SK-N-SH treated with all-trans-retinoic acid at 6 μM for 48 hours (cell line): ENCODE data around the gene EML6.

Experiments used
- ATAC-seq: fragments of 200-7000 bp; cut with Tn5 transposase; 3 replicates; pipeline ENCODE4 v1.9.1; 2020; ENCODE audit warnings: mild to moderate bottlenecking, moderate library complexity
- ARNTL ChIP-seq: fragments of 450-650 bp; formaldehyde crosslinking; IDR thresholded peaks from 2 replicates; pipeline ENCODE4 v1.5.0; 2020; ENCODE audit warnings: low read depth, mild to moderate bottlenecking, moderate library complexity, borderline replicate concordance
- BACH2 ChIP-seq: fragments of 250-450 bp; sonication (Bioruptor Pico); IDR thresholded peaks from 2 replicates; pipeline ENCODE4 v1.9.0; 2021; ENCODE audit warnings: mild to moderate bottlenecking, borderline replicate concordance
- CREB5 ChIP-seq: fragments of 250-450 bp; sonication (Bioruptor Pico); IDR thresholded peaks from 2 replicates; pipeline ENCODE4 v1.5.1; 2020; ENCODE audit warnings: low read depth, mild to moderate bottlenecking, moderate library complexity
- CSDC2 ChIP-seq: fragments of 250-450 bp; sonication (Bioruptor Pico); IDR thresholded peaks from 2 replicates; pipeline ENCODE4 v1.5.0; 2020; ENCODE audit warnings: mild to moderate bottlenecking, moderate library complexity
- CSRNP3 ChIP-seq: fragments of 250-450 bp; sonication (Bioruptor Pico); IDR thresholded peaks from 2 replicates; pipeline ENCODE4 v1.5.1; 2021; ENCODE audit warnings: mild to moderate bottlenecking, moderate library complexity
- GLIS3 ChIP-seq: fragments of 250-450 bp; sonication (Bioruptor Pico); IDR thresholded peaks from 2 replicates; pipeline ENCODE4 v1.5.0; 2020; ENCODE audit warnings: mild to moderate bottlenecking, moderate library complexity
- ISL1 ChIP-seq: fragments of 250-450 bp; sonication (Bioruptor Pico); IDR thresholded peaks from 2 replicates; pipeline ENCODE4 v2.1.2; 2022; ENCODE audit warnings: mild to moderate bottlenecking, moderate library complexity
- OSR1 ChIP-seq: fragments of 250-450 bp; sonication (Bioruptor Pico); IDR thresholded peaks from 2 replicates; pipeline ENCODE4 v1.8.0; 2022; ENCODE audit warnings: moderate library complexity, mild to moderate bottlenecking, inconsistent platforms
- PATZ1 ChIP-seq: fragments of 250-450 bp; sonication (Bioruptor Pico); IDR thresholded peaks from 2 replicates; pipeline ENCODE4 v1.8.0; 2020; ENCODE audit warnings: mild to moderate bottlenecking, moderate library complexity, borderline replicate concordance
- POU6F1 ChIP-seq: fragments of 250-450 bp; sonication (Bioruptor Pico); IDR thresholded peaks from 2 replicates; pipeline ENCODE4 v1.8.0; 2021; ENCODE audit warnings: low read depth, mild to moderate bottlenecking, moderate library complexity, borderline replicate concordance
- PPARA ChIP-seq: fragments of 250-450 bp; sonication (Bioruptor Pico); IDR thresholded peaks from 2 replicates; pipeline ENCODE4 v1.5.0; 2020; ENCODE audit warnings: mild to moderate bottlenecking, borderline replicate concordance
- RARB ChIP-seq: fragments of 250-450 bp; sonication (Bioruptor Pico); IDR thresholded peaks from 2 replicates; pipeline ENCODE4 v1.8.0; 2021; ENCODE audit warnings: mild to moderate bottlenecking, moderate library complexity
- SNAI2 ChIP-seq: fragments of 250-450 bp; sonication (Bioruptor Pico); IDR thresholded peaks from 2 replicates; pipeline ENCODE4 v1.5.0; 2020; ENCODE audit warnings: mild to moderate bottlenecking, moderate library complexity
- TCF4 ChIP-seq: fragments of 250-450 bp; sonication (Bioruptor Pico); IDR thresholded peaks from 2 replicates; pipeline ENCODE4 v1.8.0; 2021; ENCODE audit warnings: mild to moderate bottlenecking, moderate library complexity, borderline replicate concordance
- TOX ChIP-seq: fragments of 250-450 bp; sonication (Bioruptor Pico); IDR thresholded peaks from 2 replicates; pipeline ENCODE4 v1.8.0; 2021; ENCODE audit warnings: mild to moderate bottlenecking, moderate library complexity, borderline replicate concordance
- TSHZ2 ChIP-seq: fragments of 250-450 bp; sonication (Bioruptor Pico); IDR thresholded peaks from 2 replicates; pipeline ENCODE4 v1.5.0; 2020; ENCODE audit warnings: mild to moderate bottlenecking, moderate library complexity
- ZC3H10 ChIP-seq: fragments of 250-450 bp; sonication (Bioruptor Pico); IDR thresholded peaks from 2 replicates; pipeline ENCODE4 v1.5.1; 2021; ENCODE audit warnings: mild to moderate bottlenecking, moderate library complexity
- ZFP3 ChIP-seq: fragments of 250-450 bp; sonication (Bioruptor Pico); IDR thresholded peaks from 2 replicates; pipeline ENCODE4 v1.5.0; 2020; ENCODE audit warnings: mild to moderate bottlenecking, moderate library complexity
- ZNF565 ChIP-seq: fragments of 450-650 bp; formaldehyde crosslinking; conservative IDR thresholded peaks from 2 replicates; pipeline ENCODE4 v1.5.0; 2020; ENCODE audit warnings: low read depth, mild to moderate bottlenecking, moderate library complexity
- ZNF70 ChIP-seq: fragments of 450-650 bp; formaldehyde crosslinking; IDR thresholded peaks from 2 replicates; pipeline ENCODE4 v1.5.0; 2020; ENCODE audit warnings: mild to moderate bottlenecking, moderate library complexity
- ZNF8 ChIP-seq: fragments of 450-650 bp; formaldehyde crosslinking; IDR thresholded peaks from 2 replicates; pipeline ENCODE4 v1.5.0; 2020; ENCODE audit warnings: mild to moderate bottlenecking, moderate library complexity

The EML6 gene

GRCh38 chr2:54966837-54967236 lies 243.4 kb downstream of the EML6 start (continued):
- no peak for TF ChIP-seq CSRNP3
- TF ChIP-seq, all 23 proteins: peak for 0

- ATAC-seq, result no peak
- no peak for TF ChIP-seq CSDC2 (CRISPR knock-in tag)
- TF ChIP-seq TOX (CRISPR knock-in tag), result no peak
- no peak for TF ChIP-seq TSHZ2 (CRISPR knock-in tag)
- no peak for TF ChIP-seq ISL1 (CRISPR knock-in tag)
- no peak for TF ChIP-seq ZNF70 (CRISPR knock-in tag)
- no peak for TF ChIP-seq ARNTL (CRISPR knock-in tag)
- no peak for TF ChIP-seq PPARA (CRISPR knock-in tag)
- TF ChIP-seq TCF4 (CRISPR knock-in tag), result no peak
- TF ChIP-seq OSR1 (CRISPR knock-in tag), result no peak
- TF ChIP-seq ZFP3 (CRISPR knock-in tag), result no peak
- TF ChIP-seq GLIS3, result no peak
- TF ChIP-seq ZNF565 (CRISPR knock-in tag), result no peak
- no peak for TF ChIP-seq RARB
- TF ChIP-seq BACH2 (CRISPR knock-in tag), result no peak
- no peak for TF ChIP-seq PATZ1 (CRISPR knock-in tag)
- no peak for TF ChIP-seq ZNF8 (CRISPR knock-in tag)
- no peak for TF ChIP-seq ZC3H10 (CRISPR knock-in tag)
These were observed 243.8 kb downstream of the EML6 start for GRCh38 chr2:54967269-54967668.

GRCh38 chr2:54967759-54968365 lies 244.4 kb downstream of the EML6 start:
- no peak; the same call in 2 of the 3 replicates for ATAC-seq
- no peak for TF ChIP-seq PATZ1 (CRISPR knock-in tag)
- TF ChIP-seq SNAI2 (CRISPR knock-in tag), result no peak
- no peak for TF ChIP-seq ZNF8 (CRISPR knock-in tag)
- no peak for TF ChIP-seq RARB
- TF ChIP-seq ZNF565 (CRISPR knock-in tag), result no peak
- TF ChIP-seq OSR1 (CRISPR knock-in tag), result no peak
- TF ChIP-seq ISL1 (CRISPR knock-in tag), result no peak
- TF ChIP-seq CSRNP3, result no peak
- no peak for TF ChIP-seq TSHZ2 (CRISPR knock-in tag)
- no peak for TF ChIP-seq ARNTL (CRISPR knock-in tag)
- no peak for TF ChIP-seq ZFP3 (CRISPR knock-in tag)
- TF ChIP-seq POU6F1 (CRISPR knock-in tag), result no peak
- no peak for TF ChIP-seq TOX (CRISPR knock-in tag)
- no peak for TF ChIP-seq ZC3H10 (CRISPR knock-in tag)
- TF ChIP-seq CREB5 (CRISPR knock-in tag), result no peak
